ENCODE results near the gene POP7.

The POP7 gene

DNA sequence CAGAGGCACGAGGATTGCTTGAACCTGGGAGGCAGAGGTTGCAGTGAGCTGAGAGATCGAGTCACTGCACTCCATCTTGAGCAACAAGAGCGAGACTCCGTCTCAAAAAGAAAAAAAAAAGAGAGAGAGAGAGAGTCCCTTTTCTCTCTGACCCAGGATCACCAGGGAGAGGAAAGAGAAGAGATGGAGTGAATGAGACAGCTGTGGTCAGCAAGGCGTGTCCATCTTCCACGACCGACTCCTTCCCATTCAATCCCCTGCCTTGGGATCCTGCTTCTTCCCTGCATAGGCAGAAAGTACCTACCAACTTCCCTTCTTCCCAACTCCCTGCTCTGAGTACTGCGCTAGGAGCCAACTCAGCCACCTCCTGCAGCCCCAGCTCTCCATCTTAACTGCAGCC lies 22.3 kb downstream of the POP7 start:
- no peak for DNase-seq

DNA sequence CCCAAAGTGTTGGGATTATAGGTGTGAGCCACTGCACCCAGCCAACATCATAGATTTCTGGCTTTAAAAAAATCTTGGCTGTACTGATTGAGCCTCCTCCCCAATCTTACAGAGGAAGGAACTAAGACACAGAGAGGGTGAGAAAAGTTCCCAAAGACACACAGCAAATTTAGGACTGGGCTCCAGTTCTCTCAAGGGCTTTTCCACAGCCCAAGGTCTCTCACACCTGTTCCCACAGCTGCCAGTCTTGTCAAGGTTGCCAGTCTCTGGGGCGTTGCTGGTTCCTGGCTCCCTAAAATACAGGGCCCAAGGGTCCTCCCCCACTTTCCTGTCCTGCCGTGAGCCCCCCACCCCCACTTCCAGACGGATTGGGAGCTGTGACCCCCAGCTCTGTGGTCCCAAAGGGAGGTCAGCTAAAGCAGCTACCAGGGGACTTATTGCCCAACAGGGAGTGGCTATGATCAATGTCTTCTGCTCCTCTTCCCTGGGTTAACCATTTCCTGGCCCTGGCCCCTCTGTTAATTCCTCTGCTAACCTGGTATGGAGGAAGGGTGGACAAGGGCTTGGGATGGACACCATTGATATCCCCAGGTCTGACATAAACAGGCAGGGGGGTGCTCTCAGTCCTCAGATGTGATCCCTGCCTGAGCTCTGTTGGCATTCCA lies 24.3 kb downstream of the POP7 start:
- DNase-seq, result no peak

DNA sequence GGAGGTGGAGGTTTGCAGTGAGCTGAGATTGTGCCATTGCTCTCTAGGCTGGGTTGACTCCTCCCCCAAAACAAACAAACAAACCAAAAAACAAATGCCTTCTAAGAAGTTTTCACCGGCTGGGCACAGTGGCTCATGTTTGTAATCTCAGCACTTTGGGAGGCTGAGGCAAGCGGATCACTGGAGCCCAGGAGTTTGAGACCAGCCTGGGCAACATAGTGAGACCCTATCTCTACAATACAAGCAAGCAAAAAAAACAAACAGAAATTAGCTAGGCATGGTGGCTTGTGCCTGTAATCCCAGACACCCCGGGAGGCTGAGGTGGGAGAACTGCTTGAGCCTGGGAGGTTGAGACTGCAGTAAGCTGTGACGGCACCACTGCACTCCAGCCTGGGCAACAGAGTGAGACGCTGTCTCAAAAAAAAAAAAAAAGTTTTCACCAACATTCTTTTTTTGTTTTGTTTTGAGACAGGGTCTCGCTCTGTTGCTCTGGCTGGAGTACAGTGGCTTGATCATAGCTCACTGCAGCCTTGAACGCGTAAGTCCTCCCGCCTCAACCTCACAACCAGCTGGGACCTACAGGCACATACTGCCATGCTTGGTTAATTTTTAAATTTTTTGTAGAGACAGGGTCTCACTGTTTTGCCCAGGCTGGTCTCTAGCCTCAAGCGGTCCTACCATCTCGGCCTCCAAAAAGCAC lies 26.2 kb downstream of the POP7 start:
- DNase-seq, result no peak

DNA sequence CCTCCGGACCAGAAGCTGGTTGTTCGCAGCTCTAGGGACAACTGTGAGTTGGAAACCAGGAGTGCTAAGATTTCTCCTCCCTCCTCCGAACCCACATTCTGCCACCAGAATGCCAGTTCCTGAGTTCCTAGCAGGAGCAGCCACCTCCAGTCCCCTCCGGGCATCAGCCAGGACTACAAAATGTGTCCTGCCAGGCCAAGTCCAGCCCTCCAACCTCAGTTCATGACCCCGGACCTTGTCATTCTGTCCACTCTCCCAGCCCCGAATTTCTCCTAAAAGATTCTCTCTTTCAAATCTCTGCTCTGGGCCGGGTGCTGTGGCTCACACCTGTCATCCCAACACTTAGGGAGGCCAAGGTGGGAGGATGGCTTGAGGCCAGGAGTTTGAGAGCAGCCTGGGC lies 29.8 kb downstream of the POP7 start:
- DNase-seq, result no peak

DNA sequence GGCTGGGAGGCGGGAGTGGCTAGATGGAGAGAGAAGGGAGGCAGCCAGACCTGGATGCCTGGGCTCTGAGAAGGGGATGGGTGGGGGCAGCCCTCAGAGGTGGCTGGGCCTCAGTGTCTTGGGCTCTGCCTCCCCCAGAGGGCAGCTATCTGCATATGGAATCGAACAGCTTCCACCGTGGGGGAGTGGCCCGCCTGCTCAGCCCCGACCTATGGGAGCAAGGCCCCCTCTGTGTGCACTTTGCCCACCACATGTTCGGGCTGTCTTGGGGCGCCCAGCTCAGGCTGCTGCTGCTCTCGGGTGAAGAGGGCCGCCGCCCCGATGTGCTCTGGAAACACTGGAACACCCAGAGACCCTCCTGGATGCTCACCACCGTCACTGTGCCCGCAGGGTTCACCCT lies 30.8 kb downstream of the POP7 start:
- no peak for DNase-seq

DNA sequence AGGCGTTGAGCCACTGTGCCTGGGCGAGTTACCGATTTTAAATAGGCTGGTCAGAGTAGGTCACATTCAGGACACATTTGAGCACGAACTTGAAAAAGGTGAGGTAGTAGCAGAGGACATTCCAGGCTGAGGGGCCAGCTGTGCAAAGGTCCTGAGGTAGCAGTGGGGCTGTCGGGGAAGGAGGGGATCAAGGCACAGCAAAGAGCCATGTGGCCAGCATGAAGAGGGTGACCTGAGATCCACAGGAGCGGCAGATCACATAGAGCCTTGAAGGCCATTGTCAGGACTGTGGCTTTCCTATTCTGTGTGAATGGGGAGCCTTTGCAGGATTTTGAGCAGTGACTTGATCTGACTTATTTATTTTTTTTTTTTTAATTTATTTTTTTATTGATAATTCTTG lies 34.0 kb downstream of the POP7 start:
- DNase-seq, result no peak

DNA sequence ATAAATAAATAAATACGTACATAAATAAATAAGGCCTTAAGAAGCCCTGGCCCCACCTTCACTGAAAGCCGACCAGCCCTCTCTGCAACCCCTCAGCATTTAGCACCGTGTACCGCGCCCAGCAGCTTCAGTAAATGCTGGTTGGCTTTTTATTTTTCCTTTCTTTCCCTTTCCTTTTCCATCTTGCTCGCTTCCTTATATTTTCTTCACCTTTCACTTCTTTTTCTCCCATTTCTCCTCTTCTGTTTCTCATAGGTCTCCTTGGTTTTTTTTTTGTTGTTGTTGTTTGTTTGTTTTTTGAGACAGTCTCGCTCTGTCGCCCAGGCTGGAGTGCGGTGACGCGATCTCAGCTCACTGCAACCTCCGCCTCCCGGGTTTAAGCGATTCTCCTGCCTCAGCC lies 38.7 kb downstream of the POP7 start:
- DNase-seq, result no peak

DNA sequence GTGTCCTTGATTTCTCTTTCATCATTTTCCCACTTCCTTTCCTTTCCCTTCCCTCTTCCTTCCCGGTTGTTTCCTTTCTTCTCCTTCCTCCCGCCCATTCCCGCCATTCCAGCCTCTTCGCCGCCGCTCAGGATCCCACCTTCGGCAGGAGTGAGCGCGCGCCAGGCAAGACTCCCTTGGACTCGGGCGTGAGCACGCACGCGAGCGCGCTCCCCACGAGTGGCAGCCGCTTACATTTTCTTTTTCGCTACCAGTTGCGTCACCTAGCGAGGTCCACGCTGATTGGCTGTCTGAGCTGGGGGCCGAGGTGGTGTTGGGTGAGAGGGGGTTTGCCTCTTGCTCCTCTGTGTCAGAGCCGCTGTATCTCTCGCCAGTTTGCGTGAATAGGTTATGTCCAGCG lies 39.3 kb downstream of the POP7 start:
- peak; percentile 77 for DNase-seq

DNA sequence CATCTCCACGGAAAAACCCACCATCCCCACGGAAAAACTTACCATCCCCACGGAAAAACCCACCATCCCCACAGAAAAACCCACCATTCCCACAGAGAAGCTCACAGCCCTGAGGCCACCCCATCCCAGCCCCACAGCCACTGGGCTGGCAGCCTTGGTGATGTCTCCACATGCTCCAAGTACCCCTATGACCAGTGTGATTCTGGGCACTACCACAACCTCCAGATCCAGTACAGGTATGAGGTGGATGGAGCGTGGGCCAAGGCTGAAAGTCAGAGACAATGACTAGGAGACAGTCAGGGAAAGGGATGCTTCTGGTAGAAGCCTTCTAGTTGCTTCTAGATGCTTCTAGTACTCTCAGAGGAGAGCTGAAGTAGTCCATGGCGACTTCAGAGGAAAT lies 47.1 kb downstream of the POP7 start:
- peak; percentile 13 for DNase-seq

DNA sequence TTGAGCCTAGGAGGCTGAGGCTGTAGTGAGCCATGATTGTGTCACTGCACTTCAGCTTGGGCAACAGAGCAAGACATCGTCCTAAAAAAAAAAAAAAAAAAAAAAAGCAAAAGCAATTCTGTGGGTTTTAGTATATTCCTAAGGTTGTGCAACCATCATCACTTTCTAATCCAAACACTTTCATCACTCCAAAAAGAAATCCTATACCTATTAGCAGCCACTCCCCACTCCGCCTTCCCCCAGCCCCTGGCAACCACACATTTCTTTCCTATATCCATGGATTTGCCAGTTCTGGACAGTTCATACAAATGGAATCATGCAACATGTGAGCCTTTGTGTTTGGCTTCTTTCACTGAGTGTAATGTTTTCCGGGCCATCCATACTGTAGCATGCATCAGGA lies 47.8 kb downstream of the POP7 start:
- no peak for DNase-seq

All from hematopoietic multipotent progenitor cell treated with erythropoietin and hydrocortisone succinate and interleukin-3 and kit ligand, for 4 days (in vitro differentiated cells).